Brain microvascular endothelial cell (primary cell): Measurements from ENCODE around the gene RPL19.

Source experiments
- DNase-seq: peaks from one replicate; pipeline ENCODE4 v3.0.0-alpha.2; 2020
- H3K27ac ChIP-seq: fragments of 250-450 bp; sonication (Bioruptor Pico); 2 replicates; pipeline ENCODE4 v1.5.1; 2020; ENCODE audit warnings: mild to moderate bottlenecking, moderate library complexity
- H3K27me3 ChIP-seq: fragments of 250-450 bp; sonication (Bioruptor Pico); replicated peaks from 2 replicates; pipeline ENCODE4 v1.5.1; 2020; ENCODE audit warnings: mild to moderate bottlenecking
- H3K36me3 ChIP-seq: fragments of 250-450 bp; sonication (Bioruptor Pico); replicated peaks from 2 replicates; pipeline ENCODE4 v1.5.1; 2020; ENCODE audit warnings: mild to moderate bottlenecking
- H3K4me3 ChIP-seq: 2 replicates; pipeline ENCODE4 v1.5.1; 2011; ENCODE audit warnings: low read depth, mild to moderate bottlenecking, control low read depth, low read length, moderate library complexity
- in situ Hi-C: cut with HindIII; loops from 2 replicates; pipeline ENCODE4 v1.10.0; 2017; ENCODE audit warnings: low sequenced_read_pairs, low pct_ligation_motif_present
- TF ChIP-seq, protein P1 (sequence below): IDR thresholded peaks from 2 replicates; pipeline ENCODE4 v1.5.1; 2011; ENCODE audit warnings: low read depth, mild to moderate bottlenecking, moderate library complexity, low read length, control low read depth, inconsistent platforms; ENCODE audit errors: missing control alignments

RPL19 gene

DNA sequence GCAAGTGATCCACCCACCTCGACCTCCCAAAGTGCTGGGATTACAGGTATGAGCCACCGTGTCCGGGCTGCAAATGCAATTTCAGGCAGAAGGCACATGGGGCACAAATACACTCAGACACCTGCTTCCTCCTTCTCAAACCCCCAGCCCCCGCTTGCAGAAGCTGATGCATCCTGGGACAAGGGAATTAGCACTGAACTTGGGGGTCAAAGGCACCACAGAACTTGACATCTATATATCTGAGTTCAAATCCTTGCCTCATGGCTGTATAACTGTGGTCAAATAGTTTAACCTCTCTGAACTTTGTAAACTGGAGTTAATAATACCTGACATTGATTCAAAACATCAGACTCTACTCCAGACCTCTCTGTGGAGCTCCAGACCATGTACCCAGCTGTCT lies 30.0 kb upstream of the RPL19 start:
- H3K4me3 ChIP-seq, result no peak overlapping the region
- no peak for DNase-seq
- no peak overlapping the region for H3K27ac ChIP-seq
- in situ Hi-C loops, result no loop called here
- H3K36me3 ChIP-seq, result peaks cover under 1% of the 10 kb centered on the region
- peaks cover 17% of the 10 kb centered on the region for H3K27me3 ChIP-seq
- TF ChIP-seq, protein P1, sequence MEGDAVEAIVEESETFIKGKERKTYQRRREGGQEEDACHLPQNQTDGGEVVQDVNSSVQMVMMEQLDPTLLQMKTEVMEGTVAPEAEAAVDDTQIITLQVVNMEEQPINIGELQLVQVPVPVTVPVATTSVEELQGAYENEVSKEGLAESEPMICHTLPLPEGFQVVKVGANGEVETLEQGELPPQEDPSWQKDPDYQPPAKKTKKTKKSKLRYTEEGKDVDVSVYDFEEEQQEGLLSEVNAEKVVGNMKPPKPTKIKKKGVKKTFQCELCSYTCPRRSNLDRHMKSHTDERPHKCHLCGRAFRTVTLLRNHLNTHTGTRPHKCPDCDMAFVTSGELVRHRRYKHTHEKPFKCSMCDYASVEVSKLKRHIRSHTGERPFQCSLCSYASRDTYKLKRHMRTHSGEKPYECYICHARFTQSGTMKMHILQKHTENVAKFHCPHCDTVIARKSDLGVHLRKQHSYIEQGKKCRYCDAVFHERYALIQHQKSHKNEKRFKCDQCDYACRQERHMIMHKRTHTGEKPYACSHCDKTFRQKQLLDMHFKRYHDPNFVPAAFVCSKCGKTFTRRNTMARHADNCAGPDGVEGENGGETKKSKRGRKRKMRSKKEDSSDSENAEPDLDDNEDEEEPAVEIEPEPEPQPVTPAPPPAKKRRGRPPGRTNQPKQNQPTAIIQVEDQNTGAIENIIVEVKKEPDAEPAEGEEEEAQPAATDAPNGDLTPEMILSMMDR, result no peak

DNA sequence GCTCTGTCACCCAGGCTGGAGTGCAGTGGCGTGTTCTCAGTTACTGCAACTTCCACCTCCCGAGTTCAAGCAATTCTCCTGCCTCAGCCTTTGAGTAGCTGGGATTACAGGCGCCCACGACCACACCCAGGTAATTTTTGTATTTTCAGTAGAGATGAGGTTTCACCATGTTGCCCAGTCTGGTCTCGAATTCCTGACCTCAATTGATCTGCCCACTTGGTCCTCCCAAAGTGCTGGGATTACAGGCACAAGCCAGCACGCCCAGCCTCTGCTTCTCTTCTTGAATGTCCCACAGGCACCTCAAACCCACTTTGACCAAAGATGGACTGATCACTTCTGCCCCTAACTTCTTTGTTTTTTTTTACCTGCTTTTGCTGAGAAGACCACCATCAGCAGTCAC lies 29.5 kb upstream of the RPL19 start:
- no peak overlapping the region for H3K4me3 ChIP-seq
- H3K36me3 ChIP-seq, result peaks cover 4% of the 10 kb centered on the region
- TF ChIP-seq, protein P1, result no peak
- DNase-seq, result no peak
- H3K27ac ChIP-seq, result no peak overlapping the region
- peaks cover 13% of the 10 kb centered on the region for H3K27me3 ChIP-seq
- in situ Hi-C loops, result no loop called here

DNA sequence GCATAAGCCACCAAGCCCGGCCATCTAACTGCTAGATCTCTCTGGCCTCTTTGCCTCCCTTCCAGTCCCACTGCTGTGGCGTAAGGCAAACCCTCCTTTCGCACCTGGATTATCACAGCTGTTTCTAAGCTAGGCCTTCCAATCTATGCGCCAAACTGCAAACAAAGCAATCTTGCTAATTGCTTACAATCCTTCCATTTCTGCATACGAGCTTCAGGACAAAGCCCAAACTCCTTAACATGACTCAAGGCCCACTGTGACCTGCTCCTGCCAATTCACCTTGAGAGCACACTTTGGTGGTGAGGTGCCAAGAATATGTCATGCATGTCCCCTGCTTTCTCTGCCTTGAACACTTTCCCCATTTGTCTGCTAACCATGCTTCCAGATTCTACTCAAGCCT lies 28.1 kb upstream of the RPL19 start:
- in situ Hi-C loops, result no loop called here
- H3K27me3 ChIP-seq, result peaks cover 4% of the 10 kb centered on the region
- peaks cover 14% of the 10 kb centered on the region for H3K36me3 ChIP-seq
- H3K4me3 ChIP-seq, result no peak overlapping the region
- H3K27ac ChIP-seq, result no peak overlapping the region
- TF ChIP-seq, protein P1, result no peak
- no peak for DNase-seq

DNA sequence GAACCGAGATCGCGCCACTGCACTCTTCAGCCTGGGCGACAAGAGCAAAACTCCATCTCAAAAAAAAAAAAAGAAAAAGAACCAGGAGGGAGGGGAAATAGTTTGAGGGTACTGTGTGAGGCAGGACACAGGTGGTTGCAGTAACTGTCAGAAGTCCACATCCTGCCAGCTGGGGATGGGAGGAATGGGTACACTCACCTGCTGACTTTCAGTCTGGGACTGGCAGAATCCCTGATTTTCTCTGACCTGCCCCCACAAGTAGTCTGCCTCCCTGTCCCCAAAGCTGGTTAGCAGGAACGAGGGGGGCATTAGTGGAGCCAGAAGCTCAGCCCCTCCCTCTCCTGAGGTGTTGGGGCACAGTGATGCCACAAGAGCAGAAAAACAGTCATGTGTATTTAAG lies 27.0 kb upstream of the RPL19 start:
- DNase-seq, result no peak

DNA sequence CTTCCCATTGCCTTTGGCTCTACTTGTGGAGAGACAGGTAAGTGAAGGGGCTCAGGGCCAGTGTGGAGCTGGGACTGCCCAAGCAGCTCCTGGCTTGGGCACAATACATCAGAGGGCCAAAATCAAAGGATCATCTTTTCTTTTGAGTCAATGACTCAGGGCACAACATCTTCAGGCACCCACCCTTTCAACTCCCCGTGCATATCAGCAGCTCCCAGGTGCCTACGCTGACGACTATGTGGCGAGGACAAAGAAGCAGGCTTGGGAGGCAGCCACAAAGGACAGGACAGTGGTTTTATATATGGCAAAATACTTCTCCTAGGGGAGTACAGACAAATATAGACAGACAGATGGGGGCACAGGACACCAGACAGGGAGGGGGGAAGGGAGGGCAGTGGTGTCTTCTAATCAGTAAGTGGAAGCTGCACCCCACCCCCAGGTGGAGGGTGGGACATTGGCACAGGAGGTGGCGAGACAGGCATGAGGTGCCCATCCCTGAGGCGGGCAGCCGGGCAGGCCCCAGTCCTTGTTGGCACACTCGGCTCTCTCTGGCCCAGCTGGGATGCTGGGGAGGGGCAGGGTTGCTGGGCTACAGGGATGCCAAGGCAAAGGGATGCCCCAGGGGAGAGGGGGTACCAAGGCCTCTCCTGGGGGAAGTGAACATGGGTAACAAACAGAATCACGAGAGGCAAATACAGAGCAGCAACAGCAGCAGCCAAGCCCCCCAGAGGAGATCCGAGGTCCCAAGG lies 26.4 kb upstream of the RPL19 start:
- TF ChIP-seq, protein P1, result no peak
- DNase-seq, result no peak
- Histone ChIP-seq H3K27ac (no peak overlapping the region), H3K27me3 (no peaks in the 10 kb centered on the region), H3K36me3 (peaks cover 24% of the 10 kb centered on the region), H3K4me3 (no peak overlapping the region)
- in situ Hi-C loops, result no loop called here

More for the DNA sequence above, 27.0 kb upstream of the RPL19 start:
- in situ Hi-C loops, result no loop called here
- TF ChIP-seq, protein P1, result no peak
- Histone ChIP-seq H3K36me3 (peaks cover 24% of the 10 kb centered on the region), H3K27me3 (no peaks in the 10 kb centered on the region), H3K27ac (no peak overlapping the region), H3K4me3 (no peak overlapping the region)
